Astrocyte (in vitro differentiated cells and primary cell): ENCODE results near the gene KIAA0408.

ENCODE experiments used
- CTCF ChIP-seq: IDR thresholded peaks from 2 replicates; pipeline ENCODE4 v1.5.1; 2011; ENCODE audit warnings: low read depth, mild to moderate bottlenecking, inconsistent platforms, low read length, moderate library complexity; ENCODE audit not compliant: insufficient read depth
- EZH2 ChIP-seq: IDR thresholded peaks from 2 replicates; pipeline ENCODE4 v1.6.1; 2012; ENCODE audit warnings: mild to moderate bottlenecking, low read length, inconsistent platforms; ENCODE audit not compliant: insufficient read depth

GRCh38 chr6:127483399-127484055 lies 24.3 kb upstream of the KIAA0408 start:
- TF ChIP-seq CTCF (no peak), EZH2 (no peak)
